GM12892 (cell line): ENCODE data around the gene NDUFB11.
"Not testable (repeated sequence)": the region's sequence is repeated elsewhere in the genome, so short reads cannot be mapped to it uniquely, and the experiment has no call there.

Experiments used
- DNase-seq: peaks from one replicate; pipeline ENCODE4 v3.0.0; 2011; ENCODE audit not compliant: insufficient read length
- FAIRE-seq: peaks from 2 replicates; lab custom pipeline; 2011; peaks lifted over from hg19 to GRCh38; lab: Jason Lieb, UNC
- POLR2A ChIP-seq: IDR thresholded peaks from 2 replicates; pipeline ENCODE4 v1.6.1; 2011; ENCODE audit warnings: low read depth, low read length, control low read depth
- POLR2AphosphoS5 ChIP-seq: IDR thresholded peaks from 2 replicates; pipeline ENCODE4 v1.6.1; 2011; ENCODE audit warnings: low read depth, low read length, control low read depth
- TAF1 ChIP-seq: IDR thresholded peaks from 2 replicates; pipeline ENCODE4 v1.6.1; 2011; ENCODE audit warnings: low read depth, mild to moderate bottlenecking, control low read depth, low read length, borderline replicate concordance

The NDUFB11 gene

GRCh38 chrX:47143894-47144625 lies 442 bp downstream of the NDUFB11 start:
- FAIRE-seq (no peak), DNase-seq (no peak)
- TF ChIP-seq POLR2AphosphoS5 (no peak), POLR2A (no peak), TAF1 (no peak)

DNA sequence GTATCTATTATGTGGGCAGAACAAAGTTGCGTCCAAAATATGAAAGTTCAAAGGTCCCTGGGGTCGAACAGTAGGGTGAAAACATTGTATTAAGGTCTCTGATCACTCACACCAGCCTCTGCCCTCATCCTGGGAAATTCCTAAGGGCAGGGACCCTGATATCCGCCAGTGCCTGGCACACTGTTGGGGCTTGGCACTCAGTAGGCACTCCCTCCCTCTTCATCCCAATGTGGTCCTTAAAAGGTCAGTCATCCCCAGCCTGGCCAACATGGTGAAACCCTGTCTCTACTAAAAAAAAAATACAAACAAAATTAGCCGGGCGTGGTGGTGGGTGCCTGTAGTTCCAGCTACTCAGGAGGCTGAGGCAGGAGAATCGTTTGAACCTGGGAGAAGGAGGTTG lies 6.3 kb downstream of the NDUFB11 start:
- TF ChIP-seq POLR2A (no peak), POLR2AphosphoS5 (no peak)
- no peak for DNase-seq
- no peak for FAIRE-seq

DNA sequence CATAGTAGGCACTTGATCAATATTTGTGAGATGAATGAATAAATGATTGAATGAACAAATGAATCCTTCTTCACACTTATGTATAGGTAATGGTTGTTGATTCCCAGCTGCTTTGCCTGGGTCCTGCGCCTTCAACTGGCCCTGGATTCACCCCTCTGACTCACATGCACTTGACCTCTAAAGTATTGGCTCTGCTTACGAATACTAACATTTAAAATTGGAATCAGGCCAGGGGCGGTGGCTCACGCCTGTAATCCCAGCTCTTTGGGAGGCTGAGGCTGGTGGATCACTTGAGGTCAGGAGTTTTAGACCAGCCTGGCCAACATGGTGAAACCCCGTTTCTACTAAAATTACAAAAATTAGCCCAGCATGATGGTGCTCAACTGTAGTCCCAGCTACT lies 8.9 kb downstream of the NDUFB11 start:
- not testable (repeated sequence) for FAIRE-seq, DNase-seq

DNA sequence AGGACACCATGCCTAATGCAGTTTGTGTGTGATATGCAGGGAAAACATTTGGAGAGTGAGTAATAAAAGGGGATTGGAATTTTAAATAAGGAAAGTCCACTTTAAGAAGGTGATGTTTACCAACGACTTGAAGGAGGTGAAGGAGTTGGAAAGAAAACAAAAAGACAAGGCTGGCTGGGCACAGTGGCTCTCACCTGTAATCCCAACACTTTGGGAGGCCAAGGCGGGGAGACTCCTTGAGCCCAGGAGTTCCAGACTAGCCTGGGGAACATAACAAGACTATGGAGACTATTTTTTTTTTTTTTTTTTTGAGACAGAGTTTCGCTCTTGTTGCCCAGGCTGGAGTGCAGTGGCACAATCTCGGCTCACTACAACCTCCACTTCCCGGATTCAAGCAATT lies 11.0 kb downstream of the NDUFB11 start:
- DNase-seq (no peak), FAIRE-seq (no peak)
- TF ChIP-seq POLR2AphosphoS5, result no peak
- no peak for TF ChIP-seq POLR2A
- TF ChIP-seq TAF1, result no peak

GRCh38 chrX:47129899-47130358 lies 14.6 kb downstream of the NDUFB11 start:
- no peak for FAIRE-seq
- TF ChIP-seq POLR2AphosphoS5 (no peak), TAF1 (no peak), POLR2A (no peak)
- no peak for DNase-seq

- peak; percentile 85 for TF ChIP-seq TAF1
- peak; percentile 76 for TF ChIP-seq POLR2A
- peak; percentile 73 for TF ChIP-seq POLR2AphosphoS5
- peak; percentile 54 for DNase-seq
- FAIRE-seq, result peak; percentile 94
These were observed 15.2 kb downstream of the NDUFB11 start for GRCh38 chrX:47129157-47129898.

GRCh38 chrX:47124466-47124865 lies 20.0 kb downstream of the NDUFB11 start:
- not testable (repeated sequence) for DNase-seq, FAIRE-seq

DNA sequence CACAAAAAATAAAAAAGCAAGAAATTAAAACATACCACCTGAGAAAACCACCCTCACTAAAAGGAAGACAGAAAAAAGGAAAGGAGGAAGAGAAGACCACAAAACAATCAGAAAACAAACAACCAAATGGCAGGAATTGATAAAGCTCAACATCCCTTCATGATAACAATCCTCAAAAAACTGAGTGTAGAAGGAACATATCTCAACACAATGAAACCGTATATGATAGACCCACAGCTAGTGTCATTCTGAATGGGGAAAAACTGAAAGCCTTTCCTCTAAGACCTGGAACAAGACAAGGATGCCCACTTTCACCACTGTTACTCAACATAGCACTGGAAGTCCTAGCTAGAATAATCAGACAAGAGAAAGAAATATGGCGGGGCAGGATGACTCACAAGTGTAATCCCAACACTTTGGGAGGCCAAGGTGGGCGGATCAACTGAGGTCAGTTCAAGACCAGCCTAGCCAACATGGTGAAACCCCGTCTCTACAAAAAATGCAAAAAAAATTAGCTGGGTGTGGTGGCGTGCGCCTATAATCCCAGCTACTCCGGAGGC lies 27.9 kb downstream of the NDUFB11 start:
- FAIRE-seq, DNase-seq: not testable (repeated sequence)

DNA sequence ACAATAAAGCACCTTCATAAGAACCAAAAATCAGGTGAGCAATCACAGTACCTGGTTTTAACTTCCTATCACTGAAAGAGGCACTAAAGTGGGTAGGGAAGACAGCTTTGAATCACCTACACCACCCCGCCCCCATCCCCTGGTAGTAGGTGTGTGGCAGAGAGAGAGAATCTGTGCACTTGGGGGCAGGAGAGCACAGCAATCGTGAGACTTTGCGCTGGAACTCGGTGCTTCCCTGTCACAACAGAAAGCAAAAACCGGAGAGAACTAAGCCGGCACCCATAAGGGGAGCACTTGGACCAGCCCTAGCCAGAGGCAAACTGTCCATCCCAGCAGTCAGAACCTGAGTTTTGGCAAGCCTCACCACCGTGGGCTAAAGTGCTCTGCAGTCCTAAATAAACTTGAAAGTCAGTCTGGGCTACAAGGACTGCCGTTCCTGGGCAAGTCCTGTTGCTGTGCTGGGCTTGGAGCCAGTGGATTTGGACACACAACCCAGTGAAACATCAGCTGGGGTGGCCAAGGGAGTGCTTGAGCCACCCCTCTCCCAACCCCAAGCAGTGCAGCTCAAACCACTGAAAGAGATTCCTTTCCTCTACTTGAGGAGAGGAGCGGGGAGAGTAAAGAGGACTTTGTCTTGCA lies 32.1 kb downstream of the NDUFB11 start:
- TF ChIP-seq POLR2AphosphoS5 (no peak), POLR2A (no peak)
- FAIRE-seq (no peak), DNase-seq (no peak)

DNA sequence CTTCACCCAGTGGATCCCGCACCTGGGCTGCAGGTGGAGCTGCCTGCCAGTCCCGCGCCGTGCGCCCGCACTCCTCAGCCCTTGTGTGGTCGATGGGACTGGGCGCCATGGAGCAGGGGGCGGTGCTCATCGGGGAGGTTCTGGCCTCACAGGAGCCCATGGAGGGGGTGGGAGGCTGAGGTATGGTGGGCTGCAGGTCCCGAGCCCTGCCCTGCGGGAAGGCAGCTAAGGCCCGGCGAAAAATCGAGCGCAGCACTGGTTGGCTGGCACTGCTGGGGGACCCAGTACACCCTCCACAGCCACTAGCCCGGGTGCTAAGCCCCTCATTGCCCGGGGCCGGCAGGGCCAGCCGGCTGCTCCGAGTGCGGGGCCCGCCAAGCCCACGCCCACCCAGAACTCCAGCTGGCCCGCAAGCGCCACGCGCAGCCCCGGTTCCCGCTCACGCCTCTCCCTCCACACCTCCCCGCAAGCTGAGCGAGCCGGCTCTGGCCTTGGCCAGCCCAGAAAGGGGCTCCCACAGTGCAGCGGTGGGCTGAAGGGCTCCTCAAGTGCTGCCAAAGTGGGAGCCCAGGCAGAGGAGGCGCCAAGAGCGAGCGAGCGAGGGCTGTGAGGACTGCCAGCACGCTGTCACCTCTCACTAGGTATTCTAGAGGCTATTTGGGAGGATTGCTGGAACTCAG lies 33.4 kb downstream of the NDUFB11 start:
- not testable (repeated sequence) for FAIRE-seq, DNase-seq

- no peak for TF ChIP-seq POLR2AphosphoS5
- no peak for DNase-seq
- no peak for FAIRE-seq
These were observed 43.3 kb downstream of the NDUFB11 start for GRCh38 chrX:47101206-47101605.

DNA sequence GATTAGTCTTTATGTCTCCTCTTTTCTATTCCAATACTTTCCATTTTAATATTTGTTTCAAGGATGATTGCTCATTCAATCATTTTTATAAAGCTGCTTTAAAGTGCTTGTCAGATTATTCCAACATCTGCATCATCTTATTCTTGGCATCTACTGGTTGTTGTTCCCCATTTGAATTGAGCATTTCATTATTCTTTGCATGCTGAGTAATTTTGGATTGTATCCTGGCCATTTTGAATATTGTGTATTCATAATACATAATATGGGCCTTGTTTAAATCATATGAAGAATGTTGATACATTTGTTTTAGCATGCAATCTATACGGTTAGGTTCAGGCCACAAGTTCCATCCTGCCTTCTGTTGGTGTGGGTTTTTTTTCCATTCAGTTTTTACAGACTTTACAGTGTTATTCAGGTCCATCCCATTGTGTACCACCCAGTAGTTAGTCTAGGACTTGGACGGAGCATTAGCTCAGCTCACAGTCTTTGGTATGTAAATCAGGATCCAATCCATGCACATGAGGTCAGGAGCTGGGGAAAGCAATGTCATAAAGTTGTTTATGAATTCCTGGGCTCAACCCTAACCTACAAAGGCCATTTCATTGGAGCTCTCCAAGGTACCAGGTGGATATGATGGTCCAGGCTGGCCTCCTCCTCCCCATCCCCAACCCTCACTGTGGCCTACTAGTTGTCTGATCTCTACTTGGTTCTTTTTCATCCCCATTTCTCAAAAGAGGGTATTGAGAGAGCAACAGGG lies 46.0 kb downstream of the NDUFB11 start:
- no peak for TF ChIP-seq POLR2A
- no peak for TF ChIP-seq POLR2AphosphoS5
- no peak for TF ChIP-seq TAF1
- FAIRE-seq (no peak), DNase-seq (no peak)
